MG63 (cell line): Measurements from ENCODE around the gene ACKR4. TPM values are rescaled to one million over a fixed set of nuclear protein-coding genes. Genes with fewer than 3 reads are reported as not detected.
"Not testable (repeated sequence)": the region's sequence is repeated elsewhere in the genome, so short reads cannot be mapped to it uniquely, and the experiment has no call there.

ENCODE experiments used
- DNase-seq: peaks from one replicate; pipeline ENCODE4 v3.0.0-alpha.2; 2020
- H3K27me3 ChIP-seq: fragments of 250-450 bp; sonication (Bioruptor Pico); 2 replicates; pipeline ENCODE4 v1.5.1; 2020; ENCODE audit warnings: mild to moderate bottlenecking, moderate library complexity
- H3K36me3 ChIP-seq: fragments of 250-450 bp; sonication (Bioruptor Pico); 2 replicates; pipeline ENCODE4 v1.5.1; 2020; ENCODE audit warnings: mild to moderate bottlenecking, moderate library complexity
- H3K4me3 ChIP-seq: fragments of 250-450 bp; sonication (Bioruptor Pico); 2 replicates; pipeline ENCODE4 v1.5.1; 2020; ENCODE audit warnings: mild to moderate bottlenecking, moderate library complexity
- H3K9me3 ChIP-seq: fragments of 250-450 bp; sonication (Bioruptor Pico); 2 replicates; pipeline ENCODE4 v1.5.1; 2020; ENCODE audit warnings: mild to moderate bottlenecking, moderate library complexity
- total RNA-seq: library from RNA; depleted of rRNA; stranded (reverse); fragments of >200 nt; shearing (Covaris generic); gene quantifications from 2 replicates; pipeline ENCODE4 v1.2.3, GENCODE V29; 2014; ENCODE audit warnings: low replicate concordance

ACKR4 gene
- total RNA-seq, 1 experiment from 2014 or later: 0.26 TPM

DNA sequence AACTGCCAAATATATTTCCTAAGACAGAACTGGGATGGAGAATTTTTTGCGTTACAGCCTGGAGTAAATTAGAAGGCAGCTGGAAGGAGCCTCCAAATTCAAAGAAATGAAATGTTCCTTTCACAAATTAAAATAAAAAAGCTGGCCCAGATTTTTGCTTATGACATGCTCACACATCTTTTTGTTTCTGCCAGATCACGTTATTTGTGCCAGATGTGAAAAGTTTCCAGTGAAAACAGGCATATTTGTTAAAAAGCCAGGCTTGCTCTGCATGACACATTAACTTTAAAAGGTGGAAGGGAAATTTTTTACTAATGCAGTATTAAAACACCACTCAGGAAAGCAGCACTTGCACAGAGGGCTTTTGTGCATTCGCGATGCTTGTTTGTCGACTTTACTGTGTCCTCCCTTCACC is 23.3 kb upstream of the ACKR4 start:
- no peaks in the 10 kb centered on the region for H3K27me3 ChIP-seq
- H3K36me3 ChIP-seq: peaks cover 28% of the 10 kb centered on the region
- no peak for DNase-seq
- H3K9me3 ChIP-seq: peaks cover 6% of the 10 kb centered on the region
- no peak overlapping the region for H3K4me3 ChIP-seq

DNA sequence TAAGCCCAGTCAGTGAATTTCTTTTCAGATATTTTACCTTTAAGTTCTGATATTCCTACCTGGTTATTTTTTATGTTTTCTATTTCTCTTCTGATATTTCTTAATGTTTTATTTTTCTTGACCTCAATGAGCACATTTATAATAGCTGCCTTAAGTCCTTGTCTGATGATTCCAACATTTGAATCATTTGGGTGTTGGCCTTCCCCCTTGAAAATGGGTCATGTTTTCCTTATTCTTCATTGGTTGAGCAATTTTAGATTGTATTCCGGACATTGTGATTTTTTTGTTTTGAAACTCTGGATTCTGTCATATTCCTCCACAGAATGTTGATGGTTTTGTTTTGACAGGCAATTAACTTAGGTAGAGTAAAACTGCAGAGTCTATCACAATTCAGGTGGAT is 9.7 kb upstream of the ACKR4 start:
- DNase-seq: no peak
- Histone ChIP-seq H3K4me3 (no peak overlapping the region), H3K27me3 (no peaks in the 10 kb centered on the region), H3K36me3 (0 out of 2 replicates have a peak, but pooled peaks cover 3% of the 10 kb centered on the region), H3K9me3 (peaks cover 3% of the 10 kb centered on the region; the same call in 1 of the 2 replicates)

DNA sequence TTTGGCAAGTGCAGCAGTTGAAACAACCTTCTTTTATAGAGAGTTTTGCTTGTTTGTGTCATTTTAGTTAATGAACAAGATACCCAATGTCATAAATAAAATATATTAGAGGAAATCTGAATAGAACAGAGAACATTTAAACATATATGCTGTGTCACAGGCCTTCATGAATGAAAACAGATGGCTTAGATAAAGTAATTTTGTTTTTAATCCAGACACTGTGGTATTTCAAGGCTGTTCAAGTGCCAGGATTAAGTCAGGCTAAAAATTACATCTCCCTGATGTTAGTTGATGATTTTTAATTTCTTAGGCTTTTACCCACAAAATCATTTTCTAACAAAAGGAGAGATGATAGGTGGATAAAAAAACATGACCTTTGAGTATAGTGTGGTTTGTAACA is 4.9 kb upstream of the ACKR4 start:
- no peak for DNase-seq
- Histone ChIP-seq H3K27me3 (no peaks in the 10 kb centered on the region), H3K36me3 (peaks cover 9% of the 10 kb centered on the region; the same call in 1 of the 2 replicates), H3K4me3 (no peak overlapping the region), H3K9me3 (no peaks in the 10 kb centered on the region)

DNA sequence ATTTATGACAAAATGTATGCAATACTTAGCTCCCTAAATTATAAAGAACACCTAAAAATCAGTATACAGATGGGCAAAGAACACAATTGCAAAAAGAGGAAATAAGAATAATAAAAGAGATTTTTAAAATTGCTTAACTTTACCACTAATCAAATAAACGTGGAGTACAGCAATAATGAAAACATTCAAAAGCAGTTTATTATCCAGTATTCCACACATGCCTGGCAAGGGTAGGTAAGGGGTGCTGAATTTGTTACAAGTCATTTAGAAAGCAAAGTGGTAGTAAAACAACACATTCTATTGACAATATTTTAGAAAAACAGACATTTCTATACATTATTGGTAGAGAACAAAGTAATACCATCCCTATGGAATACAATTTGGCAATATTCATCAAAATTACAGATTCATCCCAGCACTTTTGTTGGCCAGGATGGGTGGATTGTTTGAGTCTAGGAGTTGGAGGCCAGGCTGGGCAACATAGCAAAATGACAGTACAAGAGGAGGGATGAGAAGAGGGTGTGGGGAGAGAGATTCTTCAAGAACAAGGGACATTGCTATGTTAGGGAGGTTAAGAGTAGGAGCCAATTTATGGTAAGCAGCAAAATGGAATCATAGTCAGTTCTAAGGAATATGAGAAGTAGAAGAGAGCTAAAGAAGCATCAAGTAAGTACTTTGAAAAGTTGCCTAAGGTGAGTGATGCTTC is 3.7 kb upstream of the ACKR4 start:
- no peaks in the 10 kb centered on the region for H3K27me3 ChIP-seq
- no peak overlapping the region for H3K4me3 ChIP-seq
- DNase-seq: no peak
- peaks cover 9% of the 10 kb centered on the region; the same call in 1 of the 2 replicates for H3K36me3 ChIP-seq
- H3K9me3 ChIP-seq: no peaks in the 10 kb centered on the region

DNA sequence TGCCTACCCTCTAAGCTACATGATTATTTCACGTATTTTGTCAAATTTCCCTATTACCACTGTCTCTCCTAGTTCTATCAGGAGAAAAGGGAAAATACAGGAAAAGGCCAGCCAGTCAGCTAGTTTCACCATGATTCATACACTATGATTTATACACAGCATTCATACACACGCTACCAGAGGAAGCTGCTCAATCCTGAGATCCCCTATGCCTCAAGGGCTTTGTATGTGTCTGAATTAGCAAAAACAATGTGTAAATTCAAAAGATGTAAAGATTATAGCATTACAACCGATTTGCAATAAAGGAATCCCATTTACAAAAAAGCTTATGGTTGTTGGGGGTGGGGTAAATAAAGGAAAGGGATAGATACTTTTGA is 3.1 kb upstream of the ACKR4 start:
- H3K4me3 ChIP-seq: no peak overlapping the region
- no peaks in the 10 kb centered on the region for H3K9me3 ChIP-seq
- H3K36me3 ChIP-seq: peaks cover 14% of the 10 kb centered on the region
- DNase-seq: peak; percentile 43
- no peaks in the 10 kb centered on the region for H3K27me3 ChIP-seq

DNA sequence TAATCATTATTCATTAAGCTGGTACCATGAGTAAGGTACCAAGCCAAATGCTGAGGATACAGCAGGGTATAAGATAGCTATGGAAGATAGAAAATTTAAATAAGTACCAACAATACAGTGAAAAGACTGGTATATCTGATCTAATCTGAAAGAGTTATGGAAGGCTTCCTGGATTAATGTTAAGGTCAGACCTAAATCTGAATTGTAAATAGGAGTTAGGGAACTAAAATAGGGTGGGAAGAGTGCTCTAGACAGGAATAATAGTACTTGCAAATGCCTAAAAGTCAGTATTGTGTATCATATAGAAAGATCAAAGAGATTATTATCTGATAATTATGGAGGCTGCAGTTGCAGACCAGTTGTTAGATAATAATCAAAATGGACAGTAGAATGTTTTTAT is 2.6 kb upstream of the ACKR4 start:
- H3K9me3 ChIP-seq: no peaks in the 10 kb centered on the region
- no peak for DNase-seq
- H3K27me3 ChIP-seq: no peaks in the 10 kb centered on the region
- H3K36me3 ChIP-seq: peaks cover 14% of the 10 kb centered on the region
- H3K4me3 ChIP-seq: no peak overlapping the region

DNA sequence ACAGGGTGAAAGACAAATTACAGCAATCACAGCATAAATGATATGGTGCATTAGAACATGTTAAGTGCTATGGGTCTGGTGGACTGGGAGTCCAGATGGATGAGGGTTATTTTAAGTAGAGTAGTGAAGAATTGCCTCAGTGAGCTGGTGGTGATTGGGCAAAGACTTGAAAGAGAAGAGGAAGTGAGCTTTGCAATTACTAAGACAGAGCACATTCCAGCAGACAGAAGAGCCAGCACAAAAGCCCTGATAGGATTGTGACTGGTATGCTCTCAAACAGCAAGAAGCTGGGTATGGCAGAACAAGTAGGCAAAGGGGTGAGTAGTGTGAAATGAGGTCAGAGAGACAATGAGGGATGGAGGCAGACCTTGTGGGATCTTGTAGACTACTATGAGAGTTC is 2.1 kb upstream of the ACKR4 start:
- Histone ChIP-seq H3K9me3 (no peaks in the 10 kb centered on the region), H3K27me3 (no peaks in the 10 kb centered on the region)
- peak; percentile 51 for DNase-seq

DNA sequence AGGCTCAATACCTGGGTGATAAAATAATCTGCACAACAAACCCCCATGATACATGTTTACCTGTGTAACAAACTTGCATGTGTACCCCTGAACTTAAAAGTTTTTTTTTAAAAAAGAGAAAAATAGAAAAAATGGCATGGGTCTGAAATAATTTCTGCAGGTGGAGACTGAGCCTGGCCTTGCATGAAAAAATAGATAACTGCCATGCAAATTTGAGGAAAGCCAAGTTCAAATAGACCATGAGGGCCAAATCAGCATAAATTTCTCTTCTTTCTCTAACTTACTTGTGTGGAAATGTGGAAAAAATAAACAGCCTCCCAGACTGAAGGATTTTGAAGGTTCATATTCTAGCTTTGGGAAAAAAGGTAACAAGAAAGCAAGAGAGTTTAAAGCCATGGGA is 744 bp upstream of the ACKR4 start:
- peaks cover 12% of the 10 kb centered on the region for H3K36me3 ChIP-seq
- no peaks in the 10 kb centered on the region for H3K9me3 ChIP-seq
- H3K27me3 ChIP-seq: no peaks in the 10 kb centered on the region
- DNase-seq: no peak
- no peak overlapping the region for H3K4me3 ChIP-seq

More for the DNA sequence above, 2.1 kb upstream of the ACKR4 start:
- Histone ChIP-seq H3K4me3 (no peak overlapping the region), H3K36me3 (peaks cover 14% of the 10 kb centered on the region)

DNA sequence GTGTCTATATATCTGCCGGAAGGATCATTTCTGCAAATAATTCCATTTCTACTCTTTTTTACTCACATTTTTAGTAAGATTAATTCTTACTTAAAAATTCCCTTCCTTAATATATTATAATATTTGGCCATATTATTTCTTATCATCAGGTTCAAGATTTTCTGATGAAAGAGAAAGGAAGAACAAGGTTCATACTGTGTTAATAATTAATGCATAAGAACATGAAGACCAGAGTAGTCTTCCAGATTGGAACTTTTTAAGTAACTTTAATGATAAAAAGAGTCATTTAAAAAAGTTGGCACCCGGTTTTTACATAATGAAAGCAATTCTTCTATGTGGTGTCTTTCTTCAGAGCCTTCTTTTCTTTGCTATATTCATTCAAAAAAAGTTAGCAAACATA is 590 bp downstream of the ACKR4 start:
- Histone ChIP-seq H3K36me3 (peaks cover 17% of the 10 kb centered on the region), H3K9me3 (no peaks in the 10 kb centered on the region), H3K4me3 (no peak overlapping the region), H3K27me3 (no peaks in the 10 kb centered on the region)
- no peak for DNase-seq

DNA sequence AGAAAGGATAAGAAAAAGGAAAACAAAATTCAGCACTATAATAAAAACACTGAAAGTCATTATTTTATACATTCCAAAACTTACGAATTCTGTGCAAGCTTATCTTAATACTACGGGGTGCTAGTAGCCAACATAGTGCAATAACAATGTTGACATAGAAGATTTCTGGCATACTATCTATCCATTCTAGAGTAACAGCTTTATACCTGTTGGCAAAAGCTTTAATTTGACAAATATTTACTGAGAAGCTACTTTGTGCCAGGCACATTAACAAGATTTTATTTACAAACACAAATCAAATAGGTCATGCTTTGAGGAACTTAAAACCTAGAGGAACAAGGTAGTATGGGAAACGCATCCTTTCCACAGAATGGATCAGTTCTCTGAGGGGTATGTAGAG is 1.1 kb downstream of the ACKR4 start:
- no peaks in the 10 kb centered on the region for H3K27me3 ChIP-seq
- no peak overlapping the region for H3K4me3 ChIP-seq
- peaks cover 19% of the 10 kb centered on the region for H3K36me3 ChIP-seq
- no peaks in the 10 kb centered on the region for H3K9me3 ChIP-seq
- DNase-seq: no peak

DNA sequence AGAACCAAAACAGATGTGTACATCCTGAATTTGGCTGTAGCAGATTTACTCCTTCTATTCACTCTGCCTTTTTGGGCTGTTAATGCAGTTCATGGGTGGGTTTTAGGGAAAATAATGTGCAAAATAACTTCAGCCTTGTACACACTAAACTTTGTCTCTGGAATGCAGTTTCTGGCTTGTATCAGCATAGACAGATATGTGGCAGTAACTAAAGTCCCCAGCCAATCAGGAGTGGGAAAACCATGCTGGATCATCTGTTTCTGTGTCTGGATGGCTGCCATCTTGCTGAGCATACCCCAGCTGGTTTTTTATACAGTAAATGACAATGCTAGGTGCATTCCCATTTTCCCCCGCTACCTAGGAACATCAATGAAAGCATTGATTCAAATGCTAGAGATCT is 3.5 kb downstream of the ACKR4 start:
- DNase-seq, H3K9me3 ChIP-seq, H3K4me3 ChIP-seq, H3K27me3 ChIP-seq: not testable (repeated sequence)
- H3K36me3 ChIP-seq: peaks cover 19% of the 10 kb centered on the region

DNA sequence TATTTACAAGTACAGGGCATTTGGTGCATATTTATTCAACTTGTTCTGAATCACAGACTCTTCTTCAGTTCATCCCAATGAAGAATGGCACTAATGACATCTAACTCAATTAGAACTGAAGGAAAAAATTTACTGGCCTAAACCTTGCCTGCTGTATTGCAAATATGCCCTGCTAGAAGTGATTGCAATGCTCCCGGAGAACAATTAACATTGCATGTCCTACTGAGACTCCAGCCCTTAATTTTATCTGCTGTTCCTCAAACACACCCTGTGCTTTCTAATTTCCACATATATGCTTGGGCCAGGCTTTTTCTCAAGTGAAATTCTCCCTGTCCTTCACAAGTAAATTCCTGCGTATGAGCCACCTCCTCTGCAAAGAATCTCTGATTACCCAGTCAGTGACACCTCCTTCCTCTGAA is 8.3 kb downstream of the ACKR4 start:
- Histone ChIP-seq H3K27me3 (no peaks in the 10 kb centered on the region), H3K4me3 (no peak overlapping the region), H3K9me3 (peaks cover 17% of the 10 kb centered on the region), H3K36me3 (peaks cover 15% of the 10 kb centered on the region)
- no peak for DNase-seq

DNA sequence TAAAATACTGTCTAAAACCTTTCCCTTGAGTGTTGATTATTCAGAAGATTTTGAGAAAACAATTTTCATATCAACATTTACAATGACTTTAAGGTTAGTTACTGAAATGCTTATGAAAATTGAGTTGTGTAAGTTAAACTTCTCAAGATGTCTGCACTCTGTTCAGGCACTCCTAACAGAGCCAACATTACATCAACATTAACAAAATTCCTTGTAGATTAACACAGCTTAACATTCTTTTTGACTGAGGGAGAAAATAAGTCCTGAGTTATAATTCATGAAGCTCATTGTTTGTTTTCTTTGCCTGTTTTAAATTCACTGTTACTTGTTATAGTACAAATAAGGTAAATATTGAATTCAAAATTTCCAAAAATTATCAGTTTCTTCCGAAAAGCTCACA is 9.0 kb downstream of the ACKR4 start:
- H3K4me3 ChIP-seq: no peak overlapping the region
- peaks cover 19% of the 10 kb centered on the region for H3K9me3 ChIP-seq
- no peaks in the 10 kb centered on the region for H3K27me3 ChIP-seq
- peaks cover 15% of the 10 kb centered on the region for H3K36me3 ChIP-seq
- DNase-seq: no peak

DNA sequence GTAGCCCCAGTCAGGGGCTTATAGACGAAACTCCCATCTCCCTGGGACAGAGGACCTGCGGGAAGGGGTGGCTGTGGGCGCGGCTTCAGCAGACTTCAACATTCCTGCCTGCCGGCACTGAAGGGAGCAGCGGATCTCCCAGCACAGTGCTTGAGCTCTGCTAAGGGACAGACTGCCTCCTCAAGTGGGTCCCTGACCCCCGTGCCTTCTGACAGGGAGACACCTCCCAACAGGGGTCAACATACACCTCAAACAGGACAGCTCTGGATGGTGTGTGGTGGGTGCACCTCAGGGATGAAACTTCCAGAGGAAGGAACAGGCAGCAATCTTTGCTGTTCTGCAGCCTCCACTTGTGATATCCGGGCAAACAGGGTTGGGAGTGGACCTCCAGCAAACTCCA is 9.6 kb downstream of the ACKR4 start:
- not testable (repeated sequence) for H3K27me3 ChIP-seq, H3K4me3 ChIP-seq
- peaks cover 15% of the 10 kb centered on the region for H3K36me3 ChIP-seq
- peaks cover 19% of the 10 kb centered on the region for H3K9me3 ChIP-seq
- peak; percentile 6 for DNase-seq

DNA sequence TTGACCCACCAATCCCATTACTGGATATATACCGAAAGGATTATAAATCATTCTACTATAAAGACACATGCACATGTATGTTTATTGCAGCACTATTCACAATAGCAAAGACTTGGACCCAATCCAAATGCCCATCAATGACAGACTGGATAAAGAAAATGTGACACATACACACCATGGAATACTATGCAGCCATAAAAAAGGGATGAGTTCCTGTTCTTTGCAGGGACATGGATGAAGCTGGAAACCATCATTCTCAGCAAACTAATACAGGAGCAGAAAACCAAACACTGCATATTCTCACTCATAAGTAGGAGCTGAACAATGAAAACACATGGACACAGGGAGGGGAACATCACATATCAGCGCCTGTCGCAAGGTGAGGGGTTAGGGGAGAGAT is 18.2 kb downstream of the ACKR4 start:
- DNase-seq, H3K27me3 ChIP-seq, H3K4me3 ChIP-seq, H3K9me3 ChIP-seq: not testable (repeated sequence)
- peaks cover 12% of the 10 kb centered on the region for H3K36me3 ChIP-seq

DNA sequence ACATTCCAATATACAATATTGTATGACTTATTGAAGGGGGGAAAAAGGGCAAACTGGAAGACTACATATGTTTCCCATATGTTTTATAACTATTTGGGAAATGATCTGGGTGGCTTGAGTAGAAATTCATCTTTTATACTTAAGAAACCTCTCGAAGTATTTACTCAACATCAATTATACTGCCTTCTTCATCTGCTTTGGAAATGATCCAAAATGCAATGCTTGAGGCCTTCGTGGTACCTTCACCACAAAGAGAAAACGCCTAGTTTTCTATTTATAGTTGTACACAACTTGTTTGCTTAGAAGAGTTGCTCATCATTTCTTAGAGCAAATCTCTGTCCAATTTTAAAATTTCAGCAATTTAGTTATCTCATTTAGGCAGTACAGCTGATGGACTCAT is 18.8 kb downstream of the ACKR4 start:
- Histone ChIP-seq H3K4me3 (no peak overlapping the region), H3K27me3 (no peaks in the 10 kb centered on the region), H3K36me3 (peaks cover 12% of the 10 kb centered on the region), H3K9me3 (peaks cover 10% of the 10 kb centered on the region)
- no peak for DNase-seq

DNA sequence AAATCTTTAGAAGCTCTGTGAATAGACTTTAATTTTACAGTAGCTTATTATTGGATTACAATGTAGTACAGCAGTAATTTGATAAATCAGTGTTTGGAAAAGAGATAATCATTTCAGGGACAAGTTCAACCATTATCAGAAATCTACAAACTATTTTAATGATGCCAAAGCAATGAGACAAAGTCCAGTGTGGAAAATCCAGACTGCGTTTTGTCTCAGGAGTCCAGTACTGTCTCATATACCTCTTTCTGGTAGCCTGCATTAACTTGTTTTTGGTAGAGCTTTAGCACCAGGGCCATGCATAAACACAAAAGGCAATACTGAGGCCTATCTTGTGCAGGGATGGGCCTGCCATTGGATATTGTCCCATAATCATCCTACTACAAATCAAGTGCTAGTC is 19.7 kb downstream of the ACKR4 start:
- Histone ChIP-seq H3K9me3 (peaks cover 8% of the 10 kb centered on the region), H3K27me3 (no peaks in the 10 kb centered on the region), H3K36me3 (peaks cover 12% of the 10 kb centered on the region), H3K4me3 (no peak overlapping the region)
- DNase-seq: no peak

DNA sequence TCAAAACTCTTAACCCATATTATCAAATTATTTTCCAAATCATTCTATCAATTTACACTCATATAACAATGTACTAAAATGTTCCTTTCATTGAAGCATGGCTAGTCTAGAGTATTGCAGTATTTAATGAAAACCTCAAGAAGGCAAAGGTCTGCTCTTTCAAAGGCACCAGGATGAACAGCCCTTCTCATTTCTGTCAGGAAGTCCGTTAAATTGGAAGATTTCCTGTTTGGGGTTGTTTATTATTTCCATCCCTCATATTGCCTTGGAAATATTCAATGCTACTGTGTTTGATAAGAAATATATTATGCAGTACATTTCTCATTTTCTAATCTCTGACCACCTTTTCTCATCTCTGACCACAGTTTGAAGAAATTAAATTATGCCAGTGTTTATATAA is 25.1 kb downstream of the ACKR4 start:
- H3K4me3 ChIP-seq: no peak overlapping the region
- H3K27me3 ChIP-seq: no peaks in the 10 kb centered on the region
- no peak for DNase-seq
- H3K9me3 ChIP-seq: no peaks in the 10 kb centered on the region
- peaks cover 12% of the 10 kb centered on the region for H3K36me3 ChIP-seq
